OCI-LY1 (cell line): ENCODE results near the gene PIBF1.

Experiments
- H2AFZ ChIP-seq: fragments of 200-600 bp; sonication (generic), shearing (Covaris generic); 2 replicates; pipeline ENCODE4 v1.6.0; 2014; ENCODE audit warnings: antibody characterized with exemption, mild to moderate bottlenecking, low read length
- H3F3A ChIP-seq: fragments of 200-600 bp; sonication (generic), shearing (Covaris generic); 2 replicates; pipeline ENCODE4 v1.6.0; 2014; ENCODE audit warnings: mild to moderate bottlenecking, antibody characterized with exemption, low read length, moderate library complexity; ENCODE audit not compliant: insufficient read depth
- H3K27ac ChIP-seq: fragments of 200-600 bp; sonication (generic); 2 replicates; pipeline ENCODE4 v1.5.1; 2014; ENCODE audit warnings: low read length, mixed run types, mild to moderate bottlenecking, low read depth; ENCODE audit not compliant: poor library complexity, severe bottlenecking
- H3K27me3 ChIP-seq: fragments of 200-600 bp; sonication (generic); 2 replicates; pipeline ENCODE4 v1.6.0; 2014; ENCODE audit warnings: antibody characterized with exemption, mild to moderate bottlenecking, low read length, moderate library complexity; ENCODE audit not compliant: insufficient read depth
- H3K36me3 ChIP-seq: fragments of 200-600 bp; sonication (generic); 2 replicates; pipeline ENCODE4 v1.6.1; 2014; ENCODE audit warnings: mild to moderate bottlenecking, antibody characterized with exemption, low read length, moderate library complexity, mixed read lengths; ENCODE audit not compliant: insufficient read depth
- H3K4me1 ChIP-seq: fragments of 200-600 bp; sonication (generic); 2 replicates; pipeline ENCODE4 v1.5.1; 2014; ENCODE audit warnings: mild to moderate bottlenecking, low read length, moderate library complexity; ENCODE audit not compliant: insufficient read depth, severe bottlenecking
- H3K4me2 ChIP-seq: fragments of 200-600 bp; sonication (generic), shearing (Covaris generic); 2 replicates; pipeline ENCODE4 v1.6.1; 2014; ENCODE audit warnings: low read length
- H3K4me3 ChIP-seq: fragments of 200-600 bp; sonication (generic); 2 replicates; pipeline ENCODE4 v1.5.1; 2014; ENCODE audit warnings: low read length, low read depth, mild to moderate bottlenecking, mixed read lengths; ENCODE audit not compliant: poor library complexity, severe bottlenecking
- H3K79me2 ChIP-seq: fragments of 200-600 bp; shearing (Covaris generic); 2 replicates; pipeline ENCODE4 v1.6.1; 2016; ENCODE audit warnings: mixed run types, low read length, mixed read lengths; ENCODE audit not compliant: insufficient read depth
- H3K9ac ChIP-seq: fragments of 200-600 bp; sonication (generic), shearing (Covaris generic); 2 replicates; pipeline ENCODE4 v1.6.1; 2014; ENCODE audit warnings: mild to moderate bottlenecking, low read length, mixed read lengths
- H3K9me2 ChIP-seq: fragments of 200-600 bp; sonication (generic), shearing (Covaris generic); 2 replicates; pipeline ENCODE4 v1.6.1; 2014; ENCODE audit warnings: low read depth, mild to moderate bottlenecking, low read length, mixed read lengths
- H3K9me3 ChIP-seq: fragments of 200-600 bp; shearing (Covaris generic); 2 replicates; pipeline ENCODE4 v1.6.1; 2014; ENCODE audit warnings: low read length, mixed read lengths
- H4K20me1 ChIP-seq: fragments of 200-600 bp; sonication (generic), shearing (Covaris generic); 2 replicates; pipeline ENCODE4 v1.6.0; 2016; ENCODE audit warnings: mild to moderate bottlenecking, low read length; ENCODE audit not compliant: insufficient read depth
- EZH2 ChIP-seq: fragments of 200-600 bp; sonication (generic), shearing (Covaris generic); IDR thresholded peaks from 2 replicates; pipeline ENCODE4 v1.8.0; 2017; ENCODE audit warnings: borderline replicate concordance, mixed run types, mild to moderate bottlenecking, antibody characterized with exemption, low read length, moderate library complexity, mixed read lengths
- TF ChIP-seq, protein P1 (sequence below): fragments of 200-600 bp; sonication (generic), shearing (Covaris generic); IDR thresholded peaks from 2 replicates; pipeline ENCODE4 v1.5.1; 2017; ENCODE audit warnings: mild to moderate bottlenecking, antibody characterized with exemption, low read length, moderate library complexity, mixed read lengths

PIBF1 gene

DNA sequence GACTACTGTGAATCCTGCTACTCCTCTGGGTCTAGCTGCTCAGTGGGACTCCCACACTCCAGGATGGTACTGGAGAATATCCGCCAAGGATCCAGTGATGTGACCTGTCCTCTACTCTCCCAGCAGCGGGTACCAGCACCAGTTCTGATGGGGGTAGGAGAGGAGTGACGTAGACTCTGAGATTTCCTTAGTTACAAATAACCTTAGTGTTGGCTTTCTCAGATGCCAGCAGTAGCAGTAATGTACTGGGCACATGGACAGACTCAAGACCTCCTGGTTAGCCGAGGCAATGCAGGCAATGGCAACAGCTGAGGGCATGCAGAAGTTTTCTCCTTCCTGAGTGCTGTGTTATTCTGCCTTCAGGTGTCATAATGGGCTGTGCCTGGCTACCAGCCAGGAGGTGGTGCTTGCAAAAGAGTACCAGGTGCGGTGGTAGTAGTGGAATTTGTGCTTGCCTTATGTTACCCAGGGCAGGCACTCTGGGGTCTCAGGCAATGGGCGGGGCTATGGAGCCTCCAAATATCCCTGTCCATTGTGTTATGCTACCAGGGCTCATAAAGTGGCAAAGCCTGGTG, 171.5 kb downstream of the PIBF1 start:
- no peak overlapping the region for H3K4me2 ChIP-seq
- H3K4me1 ChIP-seq = no peaks in the 10 kb centered on the region
- no peaks in the 10 kb centered on the region for H3K9me2 ChIP-seq
- H3K36me3 ChIP-seq = peaks cover 4% of the 10 kb centered on the region; the same call in 1 of the 2 replicates
- TF ChIP-seq EZH2 = no peak
- TF ChIP-seq, protein P1, sequence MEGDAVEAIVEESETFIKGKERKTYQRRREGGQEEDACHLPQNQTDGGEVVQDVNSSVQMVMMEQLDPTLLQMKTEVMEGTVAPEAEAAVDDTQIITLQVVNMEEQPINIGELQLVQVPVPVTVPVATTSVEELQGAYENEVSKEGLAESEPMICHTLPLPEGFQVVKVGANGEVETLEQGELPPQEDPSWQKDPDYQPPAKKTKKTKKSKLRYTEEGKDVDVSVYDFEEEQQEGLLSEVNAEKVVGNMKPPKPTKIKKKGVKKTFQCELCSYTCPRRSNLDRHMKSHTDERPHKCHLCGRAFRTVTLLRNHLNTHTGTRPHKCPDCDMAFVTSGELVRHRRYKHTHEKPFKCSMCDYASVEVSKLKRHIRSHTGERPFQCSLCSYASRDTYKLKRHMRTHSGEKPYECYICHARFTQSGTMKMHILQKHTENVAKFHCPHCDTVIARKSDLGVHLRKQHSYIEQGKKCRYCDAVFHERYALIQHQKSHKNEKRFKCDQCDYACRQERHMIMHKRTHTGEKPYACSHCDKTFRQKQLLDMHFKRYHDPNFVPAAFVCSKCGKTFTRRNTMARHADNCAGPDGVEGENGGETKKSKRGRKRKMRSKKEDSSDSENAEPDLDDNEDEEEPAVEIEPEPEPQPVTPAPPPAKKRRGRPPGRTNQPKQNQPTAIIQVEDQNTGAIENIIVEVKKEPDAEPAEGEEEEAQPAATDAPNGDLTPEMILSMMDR = no peak
- H3K4me3 ChIP-seq = no peak overlapping the region
- H3K27me3 ChIP-seq = no peaks in the 10 kb centered on the region
- no peaks in the 10 kb centered on the region for H3K79me2 ChIP-seq
- no peaks in the 10 kb centered on the region for H3K9me3 ChIP-seq
- H3F3A ChIP-seq = no peaks in the 10 kb centered on the region
- no peak overlapping the region for H2AFZ ChIP-seq
- H3K27ac ChIP-seq = no peak overlapping the region
- no peak overlapping the region for H3K9ac ChIP-seq
- no peaks in the 10 kb centered on the region for H4K20me1 ChIP-seq

DNA sequence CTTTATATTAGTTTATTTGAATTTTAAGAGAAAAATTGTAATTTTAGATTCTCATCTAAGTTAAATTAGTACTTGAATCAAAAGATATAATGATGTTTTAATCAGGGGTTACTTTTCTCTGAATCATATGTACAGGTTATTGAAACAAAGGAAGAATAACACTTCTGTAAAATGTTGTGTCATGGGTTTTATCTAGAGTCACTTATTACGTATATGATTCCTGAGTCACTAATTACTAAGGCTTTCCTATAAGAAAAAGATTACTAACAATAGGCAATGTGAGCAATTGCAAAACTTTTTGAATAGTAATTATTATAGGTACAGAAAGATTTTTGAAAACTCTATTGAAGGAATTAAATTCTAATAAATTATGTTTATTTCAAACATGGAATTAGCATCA, 177.7 kb downstream of the PIBF1 start:
- Histone ChIP-seq H3K79me2 (no peaks in the 10 kb centered on the region), H3K9ac (no peak overlapping the region), H3K4me2 (no peak overlapping the region), H3K27ac (no peak overlapping the region), H2AFZ (no peak overlapping the region), H3K27me3 (no peaks in the 10 kb centered on the region), H3F3A (no peaks in the 10 kb centered on the region), H3K4me3 (no peak overlapping the region), H3K9me3 (no peaks in the 10 kb centered on the region), H3K36me3 (no peaks in the 10 kb centered on the region), H3K4me1 (no peaks in the 10 kb centered on the region), H3K9me2 (no peaks in the 10 kb centered on the region; the same call in 1 of the 2 replicates), H4K20me1 (no peaks in the 10 kb centered on the region)
- no peak for TF ChIP-seq EZH2
- TF ChIP-seq, protein P1 = no peak

DNA sequence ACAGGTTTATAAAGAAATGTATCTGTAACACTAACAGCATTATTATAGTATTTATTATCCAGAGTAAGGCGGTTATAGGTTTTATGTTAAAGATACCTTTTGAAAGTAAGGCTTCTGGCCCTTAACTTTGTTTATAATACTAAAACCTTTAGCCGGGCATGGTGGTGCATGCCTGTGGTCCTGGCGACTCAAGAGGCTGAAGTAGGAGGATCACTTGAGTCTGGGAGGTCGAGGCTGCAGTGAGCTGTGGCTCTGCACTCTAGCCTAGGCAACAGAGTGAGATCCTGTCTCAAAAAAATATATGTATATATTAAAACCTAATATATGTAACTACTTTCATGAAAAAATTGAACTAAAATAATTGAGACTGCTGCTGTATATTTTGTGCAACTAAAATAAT, 178.2 kb downstream of the PIBF1 start:
- Histone ChIP-seq H3K79me2 (no peaks in the 10 kb centered on the region), H3K4me3 (no peak overlapping the region), H3K4me2 (no peak overlapping the region), H2AFZ (no peak overlapping the region), H3F3A (no peaks in the 10 kb centered on the region), H3K9ac (no peak overlapping the region), H3K27ac (no peak overlapping the region), H3K27me3 (no peaks in the 10 kb centered on the region), H4K20me1 (no peaks in the 10 kb centered on the region), H3K36me3 (no peaks in the 10 kb centered on the region), H3K9me2 (no peaks in the 10 kb centered on the region; the same call in 1 of the 2 replicates), H3K9me3 (no peaks in the 10 kb centered on the region), H3K4me1 (no peaks in the 10 kb centered on the region)
- TF ChIP-seq EZH2 = no peak
- TF ChIP-seq, protein P1 = no peak
